NCI-H187 treated with DMSO at 0.1 percent for 48 hours (cell line): ENCODE measurements around the gene COL6A5.

ENCODE experiments used
- DNase-seq: peaks from one replicate; lab custom pipeline; 2025; lab: John Stamatoyannopoulos, UW

The COL6A5 gene

GRCh38 chr3:130519754-130520153 is 174.3 kb downstream of the COL6A5 start:
- DNase-seq: no peak

GRCh38 chr3:130522399-130522798 is 176.9 kb downstream of the COL6A5 start:
- no peak for DNase-seq

DNA sequence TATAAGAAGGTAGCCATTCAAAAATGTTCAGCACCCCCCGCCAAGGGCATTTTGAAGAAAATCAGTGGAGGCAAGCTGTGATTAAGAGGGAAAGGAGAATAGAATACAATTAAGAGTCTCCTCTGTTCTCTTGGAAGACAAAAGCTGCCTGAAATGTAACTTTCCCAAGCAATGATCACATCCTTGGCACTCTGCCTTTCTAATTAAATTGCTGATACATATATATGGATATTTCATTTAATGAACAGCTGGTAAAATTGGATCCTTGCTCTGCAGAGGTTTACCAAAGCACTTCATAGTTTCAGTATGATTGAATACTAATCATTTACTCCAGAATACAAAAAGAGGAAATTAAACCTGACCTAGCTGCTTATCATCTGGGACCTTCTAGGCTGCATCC is 182.0 kb downstream of the COL6A5 start:
- DNase-seq: no peak

DNA sequence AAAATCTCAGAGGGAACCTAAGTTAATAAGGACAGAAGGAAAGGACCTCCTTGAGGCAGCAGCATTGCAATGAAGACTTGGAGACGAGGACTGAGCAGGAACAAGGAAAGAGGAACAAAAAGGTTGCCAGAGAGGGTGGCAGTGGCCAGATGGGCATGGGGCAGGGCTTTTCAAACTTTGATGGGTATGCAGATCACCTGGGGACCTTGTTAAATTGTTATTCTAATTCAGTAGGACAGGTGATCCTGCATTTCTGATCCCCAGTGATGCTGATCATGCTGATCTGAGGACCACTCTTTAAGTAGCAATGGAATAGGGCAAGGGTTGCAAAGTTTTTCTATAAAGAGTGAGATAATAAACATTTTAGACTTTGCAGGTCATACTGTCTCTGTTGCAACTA is 182.6 kb downstream of the COL6A5 start:
- DNase-seq: no peak

GRCh38 chr3:130529486-130530215 is 184.2 kb downstream of the COL6A5 start:
- peak; percentile 17 for DNase-seq

- DNase-seq: no peak
Measured at GRCh38 chr3:130533247-130533646, 187.8 kb downstream of the COL6A5 start.
